Islet precursor cell (in vitro differentiated cells): ENCODE results near the gene SLC7A1.

Source experiments
- DNase-seq: peaks from one replicate; pipeline ENCODE4 v3.0.0-alpha.2; 2018

Gene SLC7A1

GRCh38 chr13:29582171-29582570, 13.3 kb downstream of the SLC7A1 start:
- peak; percentile 52 for DNase-seq

- no peak for DNase-seq
Measured at GRCh38 chr13:29581666-29582065, 13.8 kb downstream of the SLC7A1 start.

DNA sequence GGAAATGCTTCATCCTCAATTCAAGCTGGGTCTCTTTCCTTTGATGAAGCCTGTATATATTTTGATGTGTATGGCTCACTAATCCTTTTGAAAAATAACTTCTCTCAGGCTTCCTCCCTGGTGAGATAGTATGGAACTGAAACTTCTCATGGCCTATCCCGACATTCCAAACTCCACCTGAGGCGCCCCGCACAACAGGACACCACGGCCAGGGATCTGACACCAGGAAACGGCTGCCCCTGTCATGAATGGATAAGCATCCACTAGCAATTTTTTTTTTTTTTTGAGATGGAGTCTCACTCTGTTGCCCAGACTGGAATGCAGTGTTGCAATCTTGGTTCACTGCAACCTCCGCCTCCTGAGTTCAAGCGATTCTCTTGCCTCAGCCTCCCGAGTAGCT, 16.4 kb downstream of the SLC7A1 start:
- DNase-seq = no peak

- peak; percentile 48 for DNase-seq
Measured at GRCh38 chr13:29578300-29579085, 17.0 kb downstream of the SLC7A1 start.

- peak; percentile 49 for DNase-seq
Measured at GRCh38 chr13:29577136-29578051, 18.1 kb downstream of the SLC7A1 start.

DNA sequence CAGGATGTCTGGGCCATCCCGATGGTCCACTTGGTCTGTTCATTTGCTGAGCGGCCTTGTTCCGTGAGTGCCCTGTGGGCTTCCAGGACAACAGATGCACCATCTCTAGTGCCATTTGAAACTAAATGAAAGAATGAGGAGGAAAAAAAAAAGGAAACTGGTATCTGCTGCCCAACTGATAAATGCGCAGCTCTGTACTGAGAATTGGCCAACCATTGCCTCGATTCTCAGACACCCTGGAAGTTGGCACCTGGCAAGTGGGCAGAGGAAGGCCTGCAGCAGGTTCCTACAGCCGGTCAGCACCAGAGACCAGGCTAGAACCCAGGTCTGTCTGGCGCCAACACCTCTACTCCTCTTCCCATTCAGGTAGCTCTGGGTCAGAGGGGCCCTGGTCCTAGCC, 18.9 kb downstream of the SLC7A1 start:
- DNase-seq = no peak

- no peak for DNase-seq
Measured at GRCh38 chr13:29575098-29575497, 20.4 kb downstream of the SLC7A1 start.

DNA sequence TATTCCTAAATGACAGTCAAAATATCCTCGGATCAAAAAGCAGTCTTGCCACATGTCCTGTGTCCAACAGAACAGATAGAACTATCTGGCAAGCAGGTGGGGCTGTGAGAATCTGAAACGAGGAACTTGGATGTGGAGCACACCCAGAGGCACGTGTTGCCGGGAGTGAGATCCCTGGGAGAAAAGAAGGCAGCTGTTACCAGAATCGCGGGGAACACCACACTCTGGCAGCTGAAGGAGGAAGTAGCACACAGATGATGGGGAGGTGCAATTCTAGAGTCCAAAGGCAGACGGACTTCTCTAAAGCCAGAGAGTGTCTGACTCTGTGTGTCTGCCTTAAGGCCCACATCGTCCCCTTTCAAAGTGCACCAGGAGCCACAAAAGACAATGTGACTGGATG, 22.3 kb downstream of the SLC7A1 start:
- no peak for DNase-seq

- peak; percentile 40 for DNase-seq
Measured at GRCh38 chr13:29572575-29572974, 22.9 kb downstream of the SLC7A1 start.

DNA sequence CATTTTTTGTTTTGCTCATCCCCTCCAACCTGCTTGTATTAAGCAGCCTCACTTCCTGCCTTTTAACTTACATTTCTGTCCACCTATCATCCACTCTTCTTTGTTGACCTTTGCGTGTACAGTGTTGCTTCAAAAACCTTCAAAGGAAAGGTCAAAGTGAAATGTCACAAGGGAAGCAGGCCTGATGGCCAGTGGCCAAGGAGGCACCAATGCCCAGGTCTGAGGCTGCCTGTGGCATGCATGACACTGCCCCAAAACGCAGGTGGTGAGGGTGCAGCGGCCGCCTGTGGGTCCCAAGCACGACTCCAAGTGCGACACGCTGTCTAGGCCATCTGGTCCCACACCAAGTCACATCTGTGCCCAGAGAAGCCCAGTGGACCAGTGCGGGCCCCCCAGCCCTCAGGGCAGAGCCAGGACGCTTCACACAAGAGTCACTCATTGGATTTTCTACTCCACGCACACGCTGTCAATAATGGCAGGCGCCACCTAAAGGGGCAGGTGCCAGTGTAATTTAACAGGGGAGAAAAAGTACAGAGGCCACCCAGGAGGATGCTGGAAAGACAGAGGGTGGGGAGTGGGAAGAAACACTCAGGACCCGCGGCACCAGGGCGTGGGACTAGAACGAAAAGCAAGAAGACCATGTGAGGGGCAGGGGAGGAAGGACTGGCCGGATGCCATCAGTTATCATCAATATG, 23.5 kb downstream of the SLC7A1 start:
- DNase-seq = peak; percentile 32

- DNase-seq = peak; percentile 40
Measured at GRCh38 chr13:29570051-29570654, 25.3 kb downstream of the SLC7A1 start.

- DNase-seq = peak; percentile 49
Measured at GRCh38 chr13:29569253-29570050, 26.0 kb downstream of the SLC7A1 start.

GRCh38 chr13:29568731-29569130, 26.8 kb downstream of the SLC7A1 start:
- no peak for DNase-seq

DNA sequence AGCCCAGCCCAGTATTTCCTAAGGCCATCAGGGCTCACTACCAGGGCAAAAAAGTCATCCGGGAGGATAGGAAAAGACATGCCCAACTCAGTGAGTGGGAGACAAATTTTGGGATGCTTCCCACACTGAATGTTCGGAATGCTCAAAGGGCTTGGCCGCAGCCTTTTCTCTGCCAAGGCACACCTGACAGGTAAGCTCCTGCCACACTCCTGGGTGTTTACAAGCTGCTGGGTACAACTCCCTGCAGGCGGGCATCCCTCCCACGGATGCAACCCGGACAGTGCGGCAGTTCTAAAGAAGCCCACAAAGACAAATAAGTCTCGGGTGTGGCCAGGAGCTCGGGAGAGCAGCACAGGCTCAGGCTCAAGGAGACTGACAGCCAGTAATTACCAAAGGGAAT, 28.1 kb downstream of the SLC7A1 start:
- DNase-seq = peak; percentile 42

DNA sequence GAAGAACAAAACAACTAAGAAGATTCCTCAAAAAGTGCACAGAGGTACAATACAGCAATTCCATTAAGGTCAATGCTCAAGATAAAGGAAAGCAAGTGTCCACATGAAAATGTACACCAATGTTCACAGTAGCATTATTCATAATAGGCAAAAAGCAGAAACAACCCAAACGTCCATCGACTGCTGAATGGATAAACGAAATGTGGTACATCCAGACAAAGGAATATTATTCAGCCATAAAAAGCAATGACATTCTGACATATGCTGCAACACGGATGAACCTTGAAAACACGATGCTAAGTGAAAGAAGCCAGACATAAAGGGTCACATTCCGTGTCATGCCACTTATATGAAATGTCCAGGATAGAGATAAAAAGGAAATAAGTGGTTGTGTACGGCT, 29.3 kb downstream of the SLC7A1 start:
- DNase-seq = no peak

- no peak for DNase-seq
Measured at GRCh38 chr13:29564818-29565217, 30.7 kb downstream of the SLC7A1 start.

DNA sequence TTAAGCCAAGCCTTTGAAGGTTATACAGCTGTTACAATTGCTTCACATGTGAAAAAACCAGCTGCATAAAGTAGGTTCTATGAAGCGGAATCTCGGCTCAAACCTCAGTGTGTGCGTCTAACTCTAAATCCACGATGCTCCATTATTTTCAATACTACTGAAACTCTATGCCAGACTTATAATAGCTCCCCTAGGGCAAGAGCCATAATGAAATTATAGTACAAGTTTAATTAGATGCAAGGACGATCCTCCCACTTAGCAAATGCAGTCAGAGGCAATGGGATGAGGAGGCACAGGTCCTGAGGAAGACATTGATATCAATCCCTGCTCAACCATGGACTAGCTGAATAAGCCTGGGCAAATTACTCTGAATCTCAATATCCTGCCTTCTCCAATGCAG, 31.1 kb downstream of the SLC7A1 start:
- DNase-seq = no peak

DNA sequence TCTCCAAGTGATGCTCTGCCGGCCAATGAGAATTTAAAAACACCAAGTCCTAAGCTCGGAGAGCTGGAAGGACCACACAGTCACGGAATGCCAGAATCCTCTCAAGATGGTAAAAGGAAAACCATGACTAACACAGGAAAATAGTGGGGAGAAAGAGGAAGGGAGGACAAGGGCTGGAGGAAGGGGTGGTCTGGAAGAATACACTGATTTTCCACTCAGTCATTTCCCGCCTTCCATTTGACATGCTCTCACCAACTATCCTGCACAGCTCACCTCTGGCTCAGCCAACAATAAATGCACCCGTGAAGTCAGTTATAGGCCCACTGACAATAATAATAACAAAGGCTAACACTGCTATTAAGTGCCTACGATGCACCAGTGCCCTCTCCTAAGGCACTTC, 31.5 kb downstream of the SLC7A1 start:
- DNase-seq = no peak

GRCh38 chr13:29562786-29563438, 32.6 kb downstream of the SLC7A1 start:
- DNase-seq = no peak

- DNase-seq = no peak
Measured at GRCh38 chr13:29561918-29562317, 33.6 kb downstream of the SLC7A1 start.

GRCh38 chr13:29556742-29557141, 38.7 kb downstream of the SLC7A1 start:
- no peak for DNase-seq

DNA sequence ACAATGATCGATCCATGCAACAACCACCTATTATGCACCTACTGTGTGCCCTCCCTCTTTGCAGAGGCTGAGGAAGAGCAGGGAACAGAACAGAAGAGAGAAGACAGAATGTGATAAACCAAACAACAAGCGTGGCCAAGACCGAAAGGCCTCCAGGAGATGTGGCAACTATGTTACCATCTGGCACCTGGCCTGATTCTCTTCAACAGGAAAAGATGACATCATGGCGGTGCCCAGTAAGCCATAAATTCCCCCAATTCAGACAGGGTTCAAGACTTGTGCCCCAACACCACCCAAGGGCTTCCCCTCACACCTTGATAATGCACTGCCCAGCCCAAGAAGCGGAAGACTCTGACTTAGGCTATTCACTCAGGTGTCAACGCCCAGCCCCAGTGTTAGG, 44.3 kb downstream of the SLC7A1 start:
- no peak for DNase-seq
